NT2/D1 (cell line): ENCODE measurements around the gene OR2J1.
"Not testable (repeated sequence)": the region's sequence is repeated elsewhere in the genome, so short reads cannot be mapped to it uniquely, and the experiment has no call there.

Source experiments
- DNase-seq: peaks from one replicate; pipeline ENCODE4 v3.0.0-alpha.2; 2011; ENCODE audit warnings: low read depth, low spot score
- H3K27me3 ChIP-seq: 2 replicates; pipeline ENCODE4 v1.6.0; 2011; ENCODE audit warnings: mild to moderate bottlenecking; ENCODE audit not compliant: insufficient read length, insufficient read depth
- H3K36me3 ChIP-seq: 2 replicates; pipeline ENCODE4 v1.6.1; 2011; ENCODE audit warnings: mild to moderate bottlenecking, low read length, mixed read lengths; ENCODE audit not compliant: insufficient read depth, insufficient read length
- H3K4me1 ChIP-seq: 2 replicates; pipeline ENCODE4 v1.5.1; 2011; ENCODE audit not compliant: insufficient read depth, insufficient read length
- H3K4me3 ChIP-seq: 2 replicates; pipeline ENCODE4 v1.5.1; 2011; ENCODE audit warnings: low read depth; ENCODE audit not compliant: insufficient read length
- H3K9ac ChIP-seq: 2 replicates; pipeline ENCODE4 v1.6.0; 2011; ENCODE audit warnings: low read depth; ENCODE audit not compliant: insufficient read length
- H3K9me3 ChIP-seq: 2 replicates; pipeline ENCODE4 v1.5.1; 2011; ENCODE audit warnings: mild to moderate bottlenecking, low read length; ENCODE audit not compliant: insufficient read depth
- SUZ12 ChIP-seq: IDR thresholded peaks from 2 replicates; pipeline ENCODE4 v1.6.1; 2011; ENCODE audit not compliant: insufficient read length, insufficient read depth; ENCODE audit errors: extremely low read depth
- YY1 ChIP-seq: IDR thresholded peaks from 2 replicates; pipeline ENCODE4 v1.6.1; 2011; ENCODE audit not compliant: insufficient read length, insufficient read depth
- ZNF274 ChIP-seq: IDR thresholded peaks from 2 replicates; pipeline ENCODE4 v1.6.1; 2011; ENCODE audit warnings: mild to moderate bottlenecking, low read depth, low read length

The OR2J1 gene

GRCh38 chr6:29092957-29093356 lies 6.3 kb upstream of the OR2J1 start:
- no peaks in the 10 kb centered on the region for H3K36me3 ChIP-seq
- no peaks in the 10 kb centered on the region for H3K4me1 ChIP-seq
- TF ChIP-seq SUZ12 (no peak), ZNF274 (no peak), YY1 (no peak)
- DNase-seq = no peak
- H3K27me3 ChIP-seq = no peaks in the 10 kb centered on the region
- H3K4me3 ChIP-seq = no peak overlapping the region
- no peaks in the 10 kb centered on the region for H3K9me3 ChIP-seq
- no peak overlapping the region for H3K9ac ChIP-seq

GRCh38 chr6:29097803-29098202 lies 1.5 kb upstream of the OR2J1 start:
- DNase-seq = no peak
- Histone ChIP-seq H3K4me3 (no peak overlapping the region), H3K27me3 (no peaks in the 10 kb centered on the region), H3K9me3 (no peaks in the 10 kb centered on the region), H3K4me1 (no peaks in the 10 kb centered on the region), H3K36me3 (no peaks in the 10 kb centered on the region), H3K9ac (no peak overlapping the region)
- TF ChIP-seq ZNF274 (no peak), YY1 (no peak), SUZ12 (no peak)

- TF ChIP-seq SUZ12 = no peak
- no peak for TF ChIP-seq ZNF274
- no peak for TF ChIP-seq YY1
These were observed 8.5 kb downstream of the OR2J1 start, which contains the start of gene OR2J3 for GRCh38 chr6:29107758-29108157. OR2J3 (plus strand) TSS chr6:29108058; CDS start chr6:29111891, 3,833 bp downstream.

GRCh38 chr6:29112135-29112534 lies 12.8 kb downstream of the OR2J1 start:
- TF ChIP-seq SUZ12 (no peak), YY1 (no peak), ZNF274 (no peak)
- Histone ChIP-seq H3K27me3 (no peaks in the 10 kb centered on the region), H3K9ac (no peak overlapping the region), H3K9me3 (no peaks in the 10 kb centered on the region), H3K4me3 (no peak overlapping the region), H3K4me1 (no peaks in the 10 kb centered on the region), H3K36me3 (no peaks in the 10 kb centered on the region)
- DNase-seq = no peak

More at GRCh38 chr6:29107758-29108157, 8.5 kb downstream of the OR2J1 start, which contains the start of gene OR2J3:
- no peaks in the 10 kb centered on the region for H3K27me3 ChIP-seq
- no peak within 1 kb of the TSS for H3K4me3 ChIP-seq
- no peaks in the 10 kb centered on the region for H3K4me1 ChIP-seq
- no peaks in the 10 kb centered on the region for H3K9me3 ChIP-seq
- H3K36me3 ChIP-seq = no peaks in the 10 kb centered on the region
- DNase-seq = no peak
- H3K9ac ChIP-seq = no peak within 1 kb of the TSS

- not testable (repeated sequence) for H3K4me1 ChIP-seq, H3K9me3 ChIP-seq, H3K27me3 ChIP-seq, H3K36me3 ChIP-seq, H3K9ac ChIP-seq, DNase-seq, H3K4me3 ChIP-seq
These were observed 15.7 kb downstream of the OR2J1 start for GRCh38 chr6:29114964-29115363.

- no peaks in the 10 kb centered on the region for H3K27me3 ChIP-seq
- no peak overlapping the region for H3K4me3 ChIP-seq
- DNase-seq = no peak
- no peaks in the 10 kb centered on the region for H3K9me3 ChIP-seq
- no peak for TF ChIP-seq YY1
- no peaks in the 10 kb centered on the region for H3K36me3 ChIP-seq
- H3K4me1 ChIP-seq = no peaks in the 10 kb centered on the region
- no peak overlapping the region for H3K9ac ChIP-seq
These were observed 30.2 kb downstream of the OR2J1 start for GRCh38 chr6:29129326-29130012.

GRCh38 chr6:29130644-29131043 lies 31.4 kb downstream of the OR2J1 start:
- no peak for TF ChIP-seq YY1
- no peak for TF ChIP-seq SUZ12
- TF ChIP-seq ZNF274 = no peak
- H3K4me3 ChIP-seq = no peak overlapping the region
- no peaks in the 10 kb centered on the region for H3K4me1 ChIP-seq
- H3K27me3 ChIP-seq = no peaks in the 10 kb centered on the region
- no peaks in the 10 kb centered on the region for H3K9me3 ChIP-seq
- no peak overlapping the region for H3K9ac ChIP-seq
- no peaks in the 10 kb centered on the region for H3K36me3 ChIP-seq
- no peak for DNase-seq

- Histone ChIP-seq H3K4me1 (no peaks in the 10 kb centered on the region), H3K27me3 (no peaks in the 10 kb centered on the region), H3K9ac (no peak overlapping the region), H3K4me3 (no peak overlapping the region), H3K9me3 (no peaks in the 10 kb centered on the region), H3K36me3 (no peaks in the 10 kb centered on the region)
- TF ChIP-seq YY1 = no peak
- no peak for DNase-seq
These were observed 32.4 kb downstream of the OR2J1 start for GRCh38 chr6:29131691-29132090.
